ELF-1 (cell line): ENCODE data around the gene COL5A2.

ENCODE experiments used
- DNase-seq: peaks from one replicate; pipeline ENCODE4 v3.0.0-alpha.2; 2016; ENCODE audit warnings: low read depth, low spot score

COL5A2 gene

GRCh38 chr2:188997263-188997662 is 182.3 kb downstream of the COL5A2 start:
- no peak for DNase-seq

- DNase-seq: no peak
These were observed 186.3 kb downstream of the COL5A2 start for GRCh38 chr2:188993247-188993646.

GRCh38 chr2:188986839-188987238 is 192.7 kb downstream of the COL5A2 start:
- DNase-seq: no peak

- no peak for DNase-seq
These were observed 194.9 kb downstream of the COL5A2 start for GRCh38 chr2:188984680-188985079.

- no peak for DNase-seq
These were observed 195.5 kb downstream of the COL5A2 start for GRCh38 chr2:188984065-188984491.

- no peak for DNase-seq
These were observed 196.0 kb downstream of the COL5A2 start for GRCh38 chr2:188983427-188984064.
